Subcutaneous abdominal adipose tissue (tissue), 5 donors: ENCODE data around the gene GPR25.

Experiments used
- H3K27ac ChIP-seq: one replicate; pipeline ENCODE4 v1.7.0; 2013; ENCODE audit warnings: low read depth, mild to moderate bottlenecking, inconsistent platforms, low read length, moderate library complexity
- H3K27me3 ChIP-seq, 5 donors: one replicate each; pipeline ENCODE4 v1.7.0; 2013; ENCODE audit warnings: low read length in 5 of 5, inconsistent platforms in 1 of 5; ENCODE audit not compliant: control insufficient read depth in 5 of 5, insufficient read depth in 4 of 5
- H3K36me3 ChIP-seq, 5 donors: one replicate each; pipeline ENCODE4 v1.7.0; 2013; ENCODE audit warnings: low read length in 5 of 5; ENCODE audit not compliant: control insufficient read depth in 5 of 5, insufficient read depth in 5 of 5
- H3K4me1 ChIP-seq, 5 donors: one replicate each; pipeline ENCODE4 v1.7.0; 2013; ENCODE audit warnings: low read length in 5 of 5, mild to moderate bottlenecking in 3 of 5, moderate library complexity in 1 of 5; ENCODE audit not compliant: control insufficient read depth in 5 of 5, insufficient read depth in 5 of 5
- H3K4me3 ChIP-seq, 5 donors: one replicate each; pipeline ENCODE4 v1.7.0; 2013; ENCODE audit warnings: low read length in 5 of 5, low read depth in 1 of 5
- H3K9ac ChIP-seq, 5 donors: one replicate each; pipeline ENCODE4 v1.7.0; 2013; ENCODE audit warnings: low read length in 5 of 5, mild to moderate bottlenecking in 4 of 5, moderate library complexity in 3 of 5
- H3K9me3 ChIP-seq, 5 donors: one replicate each; pipeline ENCODE4 v1.7.0; 2013; ENCODE audit warnings: low read length in 5 of 5; ENCODE audit not compliant: control insufficient read depth in 5 of 5
- donor health status: healthy.
- donor health status: healthy.
- donor health status: healthy.
- donor health status: healthy.
- donor health status: healthy.

GPR25 gene

GRCh38 chr1:200899451-200899915, 26.7 kb downstream of the GPR25 start:
- Histone ChIP-seq H3K4me3 (no peak overlapping the region), H3K9ac (no peak overlapping the region), H3K27ac (no peak overlapping the region), H3K27me3 (peaks cover 5 to 9% (median 6%) of the 10 kb centered on the region in 5 donors), H3K36me3 (no peaks in the 10 kb centered on the region), H3K4me1 (peaks cover 0 to 3% (median 0%) of the 10 kb centered on the region in 5 donors), H3K9me3 (no peaks in the 10 kb centered on the region)

GRCh38 chr1:200899954-200900867, 27.4 kb downstream of the GPR25 start:
- no peak overlapping the region for H3K9ac ChIP-seq
- peaks cover 0 to 3% (median 0%) of the 10 kb centered on the region in 5 donors for H3K4me1 ChIP-seq
- H3K27me3 ChIP-seq, result peaks cover 3 to 9% (median 6%) of the 10 kb centered on the region in 5 donors
- no peaks in the 10 kb centered on the region for H3K9me3 ChIP-seq
- H3K36me3 ChIP-seq, result no peaks in the 10 kb centered on the region
- no peak overlapping the region for H3K4me3 ChIP-seq
- no peak overlapping the region for H3K27ac ChIP-seq

GRCh38 chr1:200900877-200901276, 28.1 kb downstream of the GPR25 start:
- Histone ChIP-seq H3K36me3 (no peaks in the 10 kb centered on the region), H3K4me1 (peaks cover 0 to 3% (median 0%) of the 10 kb centered on the region in 5 donors), H3K27ac (no peak overlapping the region), H3K4me3 (no peak overlapping the region), H3K27me3 (peaks cover 3 to 9% (median 5%) of the 10 kb centered on the region in 5 donors), H3K9me3 (no peaks in the 10 kb centered on the region), H3K9ac (no peak overlapping the region)

- H3K9ac ChIP-seq, result no peak overlapping the region
- H3K4me3 ChIP-seq, result no peak overlapping the region
- no peaks in the 10 kb centered on the region for H3K9me3 ChIP-seq
- H3K27me3 ChIP-seq, result peaks cover 3 to 9% (median 5%) of the 10 kb centered on the region in 5 donors
- no peaks in the 10 kb centered on the region for H3K36me3 ChIP-seq
- H3K27ac ChIP-seq, result no peak overlapping the region
- peaks cover 0 to 3% (median 0%) of the 10 kb centered on the region in 5 donors for H3K4me1 ChIP-seq
These were observed 28.6 kb downstream of the GPR25 start for GRCh38 chr1:200901350-200901749.

GRCh38 chr1:200901796-200902444, 29.1 kb downstream of the GPR25 start:
- H3K9ac ChIP-seq, result no peak overlapping the region
- H3K27ac ChIP-seq, result no peak overlapping the region
- peaks cover 3 to 6% (median 5%) of the 10 kb centered on the region in 5 donors for H3K27me3 ChIP-seq
- H3K4me3 ChIP-seq, result no peak overlapping the region
- peaks cover 0 to 3% (median 0%) of the 10 kb centered on the region in 5 donors for H3K4me1 ChIP-seq
- no peaks in the 10 kb centered on the region for H3K36me3 ChIP-seq
- H3K9me3 ChIP-seq, result no peaks in the 10 kb centered on the region

- no peaks in the 10 kb centered on the region for H3K36me3 ChIP-seq
- no peak overlapping the region for H3K9ac ChIP-seq
- H3K9me3 ChIP-seq, result no peaks in the 10 kb centered on the region
- no peak overlapping the region for H3K4me3 ChIP-seq
- peaks cover 3 to 6% (median 5%) of the 10 kb centered on the region in 5 donors for H3K27me3 ChIP-seq
- H3K27ac ChIP-seq, result no peak overlapping the region
- peaks cover 0 to 3% (median 0%) of the 10 kb centered on the region in 5 donors for H3K4me1 ChIP-seq
These were observed 31.0 kb downstream of the GPR25 start for GRCh38 chr1:200903793-200904192.

GRCh38 chr1:200904772-200905171, 32.0 kb downstream of the GPR25 start:
- Histone ChIP-seq H3K27me3 (peaks cover 3 to 10% (median 5%) of the 10 kb centered on the region in 5 donors), H3K27ac (no peak overlapping the region), H3K9ac (no peak overlapping the region), H3K36me3 (no peaks in the 10 kb centered on the region), H3K4me3 (no peak overlapping the region), H3K9me3 (no peaks in the 10 kb centered on the region), H3K4me1 (no peaks in the 10 kb centered on the region)

- H3K36me3 ChIP-seq, result no peaks in the 10 kb centered on the region
- H3K4me1 ChIP-seq, result no peaks in the 10 kb centered on the region
- H3K9ac ChIP-seq, result no peak overlapping the region
- no peak overlapping the region for H3K4me3 ChIP-seq
- peaks cover 3 to 10% (median 5%) of the 10 kb centered on the region in 5 donors for H3K27me3 ChIP-seq
- no peak overlapping the region for H3K27ac ChIP-seq
- no peaks in the 10 kb centered on the region for H3K9me3 ChIP-seq
These were observed 32.8 kb downstream of the GPR25 start for GRCh38 chr1:200905411-200906052.

- H3K9ac ChIP-seq, result no peak overlapping the region
- H3K36me3 ChIP-seq, result no peaks in the 10 kb centered on the region
- no peak overlapping the region for H3K27ac ChIP-seq
- H3K4me1 ChIP-seq, result no peaks in the 10 kb centered on the region
- no peaks in the 10 kb centered on the region for H3K9me3 ChIP-seq
- peaks cover 2 to 7% (median 3%) of the 10 kb centered on the region in 5 donors for H3K27me3 ChIP-seq
- H3K4me3 ChIP-seq, result no peak overlapping the region
These were observed 33.7 kb downstream of the GPR25 start for GRCh38 chr1:200906491-200906890.
